Measurements from ENCODE around the gene KCNE3.
A peak's percentile ranks its signal among the peaks of the same experiment; 100 is the strongest.

KCNE3 gene

GRCh38 chr11:74460065-74460464 lies 7.3 kb downstream of the KCNE3 start:
- H3K4me1 ChIP-seq (ENCODE audit: insufficient read depth, low read length, poor library complexity, severe bottlenecking) = peaks cover 27% of the 10 kb centered on the region
- no peaks in the 10 kb centered on the region for H4K20me1 ChIP-seq (ENCODE audit: insufficient read depth, low read length, poor library complexity, severe bottlenecking)
- H3K27me3 ChIP-seq (ENCODE audit: insufficient read depth, low read length, poor library complexity, severe bottlenecking) = no peaks in the 10 kb centered on the region
- peak overlapping the region; percentile 82 for H2AFZ ChIP-seq (ENCODE audit: low read length)
- no peaks in the 10 kb centered on the region for H3K9me2 ChIP-seq (replicated peaks; ENCODE audit: low read depth, low read length)
- H3K4me3 ChIP-seq (ENCODE audit: low read length, poor library complexity, severe bottlenecking) = no peak overlapping the region
- H3K36me3 ChIP-seq (ENCODE audit: insufficient read depth, low read length) = no peaks in the 10 kb centered on the region
- no peaks in the 10 kb centered on the region for H3K9me3 ChIP-seq (ENCODE audit: insufficient read depth, low read depth, low read length)
- no peaks in the 10 kb centered on the region for H3F3A ChIP-seq (ENCODE audit: low read depth)
- peak overlapping the region; percentile 22 for H3K9ac ChIP-seq (ENCODE audit: low read depth, low read length, poor library complexity, severe bottlenecking)
- TF ChIP-seq EZH2phosphoT487 (IDR thresholded peaks at IDR 0.05; ENCODE audit: borderline replicate concordance) (no peak), CTCF (conservative IDR thresholded peaks at IDR 0.05; ENCODE audit: low read length) (no peak)
- H3K79me2 ChIP-seq (ENCODE audit: insufficient read depth, low read length) = no peaks in the 10 kb centered on the region
- H3K4me2 ChIP-seq (ENCODE audit: low read depth, low read length, poor library complexity, severe bottlenecking) = no peak overlapping the region

- Histone ChIP-seq H3K9me2 (replicated peaks; ENCODE audit: low read depth, low read length) (no peaks in the 10 kb centered on the region), H3K9ac (ENCODE audit: low read depth, low read length, poor library complexity, severe bottlenecking) (peak overlapping the region; percentile 22), H4K20me1 (ENCODE audit: insufficient read depth, low read length, poor library complexity, severe bottlenecking) (no peaks in the 10 kb centered on the region), H2AFZ (ENCODE audit: low read length) (0 out of 2 replicates have a peak overlapping the region, but pooled peaks have one; percentile 11), H3K4me3 (ENCODE audit: low read length, poor library complexity, severe bottlenecking) (no peak overlapping the region), H3K27me3 (ENCODE audit: insufficient read depth, low read length, poor library complexity, severe bottlenecking) (no peaks in the 10 kb centered on the region), H3F3A (ENCODE audit: low read depth) (no peaks in the 10 kb centered on the region), H3K79me2 (ENCODE audit: insufficient read depth, low read length) (no peaks in the 10 kb centered on the region), H3K9me3 (ENCODE audit: insufficient read depth, low read depth, low read length) (no peaks in the 10 kb centered on the region), H3K36me3 (ENCODE audit: insufficient read depth, low read length) (no peaks in the 10 kb centered on the region), H3K4me1 (ENCODE audit: insufficient read depth, low read length, poor library complexity, severe bottlenecking) (peaks cover 27% of the 10 kb centered on the region), H3K4me2 (ENCODE audit: low read depth, low read length, poor library complexity, severe bottlenecking) (no peak overlapping the region)
- no peak for TF ChIP-seq EZH2phosphoT487 (IDR thresholded peaks at IDR 0.05; ENCODE audit: borderline replicate concordance)
- TF ChIP-seq CTCF (conservative IDR thresholded peaks at IDR 0.05; ENCODE audit: low read length) = no peak
These were observed 7.8 kb downstream of the KCNE3 start for GRCh38 chr11:74459584-74459983.

DNA sequence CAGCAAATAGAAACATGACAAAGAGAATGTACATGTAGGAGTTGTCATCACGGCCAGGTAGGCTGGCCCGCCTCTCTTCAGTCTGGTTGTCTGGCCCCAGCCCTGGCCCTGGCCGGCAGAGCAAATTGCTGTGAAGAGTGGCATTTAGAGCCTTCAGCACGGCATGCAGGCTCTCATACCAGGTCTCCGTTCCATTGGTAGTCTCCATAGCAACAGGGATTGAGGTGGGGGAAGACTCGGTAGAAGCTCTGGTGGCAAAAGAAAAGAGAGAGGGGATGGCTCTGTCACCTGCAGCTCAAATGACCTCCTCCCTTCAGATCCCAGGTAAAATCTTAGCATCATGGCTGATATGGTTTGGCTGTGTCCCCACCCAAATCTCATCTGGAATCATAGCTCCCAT lies 10.0 kb downstream of the KCNE3 start:
- Histone ChIP-seq H3F3A (ENCODE audit: low read depth) (no peaks in the 10 kb centered on the region), H3K9ac (ENCODE audit: low read depth, low read length, poor library complexity, severe bottlenecking) (no peak overlapping the region), H3K4me3 (ENCODE audit: low read length, poor library complexity, severe bottlenecking) (no peak overlapping the region), H3K36me3 (ENCODE audit: insufficient read depth, low read length) (no peaks in the 10 kb centered on the region), H2AFZ (ENCODE audit: low read length) (no peak overlapping the region), H3K79me2 (ENCODE audit: insufficient read depth, low read length) (no peaks in the 10 kb centered on the region), H3K9me3 (ENCODE audit: insufficient read depth, low read depth, low read length) (no peaks in the 10 kb centered on the region), H3K4me1 (ENCODE audit: insufficient read depth, low read length, poor library complexity, severe bottlenecking) (peaks cover 27% of the 10 kb centered on the region), H4K20me1 (ENCODE audit: insufficient read depth, low read length, poor library complexity, severe bottlenecking) (no peaks in the 10 kb centered on the region), H3K4me2 (ENCODE audit: low read depth, low read length, poor library complexity, severe bottlenecking) (no peak overlapping the region), H3K9me2 (replicated peaks; ENCODE audit: low read depth, low read length) (no peaks in the 10 kb centered on the region), H3K27me3 (ENCODE audit: insufficient read depth, low read length, poor library complexity, severe bottlenecking) (no peaks in the 10 kb centered on the region)
- no peak for TF ChIP-seq CTCF (conservative IDR thresholded peaks at IDR 0.05; ENCODE audit: low read length)
- no peak for TF ChIP-seq EZH2phosphoT487 (IDR thresholded peaks at IDR 0.05; ENCODE audit: borderline replicate concordance)
